DND-41 (cell line): ENCODE data around the gene CAVIN2.

ENCODE experiments used
- CTCF ChIP-seq: IDR thresholded peaks from 2 replicates; pipeline ENCODE4 v1.5.1; 2012; ENCODE audit warnings: borderline replicate concordance, low read length, moderate library complexity, mild to moderate bottlenecking; ENCODE audit not compliant: poor library complexity, severe bottlenecking; ENCODE audit errors: extremely low read depth
- EZH2 ChIP-seq: IDR thresholded peaks from 3 replicates; pipeline ENCODE4 v1.6.1; 2012; ENCODE audit warnings: borderline replicate concordance, low read depth, mild to moderate bottlenecking, moderate library complexity, low read length, inconsistent platforms; ENCODE audit not compliant: severe bottlenecking

- TF ChIP-seq CTCF = no peak
- TF ChIP-seq EZH2 = no peak
Observed at GRCh38 chr2:191797500-191797899, 49.4 kb downstream of the CAVIN2 start.
